BLaER1 (cell line): ENCODE measurements around the gene RASIP1.
A peak's percentile ranks its signal among the peaks of the same experiment; 100 is the strongest.

Experiments used
- H3K27ac ChIP-seq: shearing (Covaris generic); formaldehyde crosslinking; 2 replicates; pipeline ENCODE4 v1.8.1; 2022
- H3K27me3 ChIP-seq: shearing (Covaris generic); formaldehyde crosslinking; 2 replicates; pipeline ENCODE4 v1.8.1; 2022
- H3K36me3 ChIP-seq: shearing (Covaris generic); formaldehyde crosslinking; 2 replicates; pipeline ENCODE4 v1.8.1; 2022
- H3K4me1 ChIP-seq: shearing (Covaris generic); formaldehyde crosslinking; 2 replicates; pipeline ENCODE4 v1.8.1; 2022
- H3K4me2 ChIP-seq: shearing (Covaris generic); formaldehyde crosslinking; 2 replicates; pipeline ENCODE4 v1.8.1; 2022
- H3K4me3 ChIP-seq: shearing (Covaris generic); formaldehyde crosslinking; 2 replicates; pipeline ENCODE4 v1.8.1; 2022
- H3K9ac ChIP-seq: shearing (Covaris generic); formaldehyde crosslinking; 2 replicates; pipeline ENCODE4 v1.8.1; 2022
- H3K9me3 ChIP-seq: shearing (Covaris generic); formaldehyde crosslinking; 2 replicates; pipeline ENCODE4 v1.8.1; 2022
- H4K20me1 ChIP-seq: shearing (Covaris generic); formaldehyde crosslinking; 2 replicates; pipeline ENCODE4 v1.8.1; 2022
- Cebpa-rat ChIP-seq: shearing (Covaris generic); IDR thresholded peaks from 2 replicates; pipeline ENCODE4 v1.8.1; 2022

The RASIP1 gene

GRCh38 chr19:48755787-48756186 lies 15.4 kb upstream of the RASIP1 start:
- Histone ChIP-seq H3K4me1 (peaks cover 50% of the 10 kb centered on the region), H3K27me3 (peaks cover 30% of the 10 kb centered on the region), H3K9me3 (no peaks in the 10 kb centered on the region), H3K9ac (no peak overlapping the region), H3K36me3 (peaks cover 2% of the 10 kb centered on the region), H3K27ac (no peak overlapping the region), H3K4me3 (no peak overlapping the region), H4K20me1 (no peaks in the 10 kb centered on the region), H3K4me2 (no peak overlapping the region)
- no peak for TF ChIP-seq Cebpa-rat

GRCh38 chr19:48755084-48755641 lies 14.8 kb upstream of the RASIP1 start, which contains the start of gene FGF21:
FGF21 (plus strand) TSS chr19:48755524; CDS start chr19:48756237, 713 bp downstream.
- Histone ChIP-seq H3K9me3 (no peaks in the 10 kb centered on the region), H3K9ac (no peak within 1 kb of the TSS), H3K4me1 (peaks cover 50% of the 10 kb centered on the region), H3K27ac (no peak within 1 kb of the TSS), H3K36me3 (peaks cover 9% of the 10 kb centered on the region), H4K20me1 (no peaks in the 10 kb centered on the region), H3K4me2 (no peak within 1 kb of the TSS), H3K4me3 (no peak within 1 kb of the TSS), H3K27me3 (peaks cover 30% of the 10 kb centered on the region)
- no peak for TF ChIP-seq Cebpa-rat

GRCh38 chr19:48752496-48753365 lies 12.3 kb upstream of the RASIP1 start, which contains the start of gene FUT1:
FUT1 (minus strand) TSS chr19:48752641; CDS start chr19:48751281, 1,360 bp downstream.
- Histone ChIP-seq H3K9ac (peak within 1 kb of the TSS; percentile 77), H3K4me2 (peak within 1 kb of the TSS; percentile 96), H4K20me1 (no peaks in the 10 kb centered on the region), H3K27ac (peak within 1 kb of the TSS; percentile 56), H3K27me3 (peaks cover 30% of the 10 kb centered on the region), H3K4me1 (peaks cover 66% of the 10 kb centered on the region), H3K9me3 (no peaks in the 10 kb centered on the region), H3K36me3 (peaks cover 16% of the 10 kb centered on the region), H3K4me3 (peak within 1 kb of the TSS; percentile 76)
- TF ChIP-seq Cebpa-rat = no peak

GRCh38 chr19:48751845-48752495 lies 11.6 kb upstream of the RASIP1 start:
- no peak for TF ChIP-seq Cebpa-rat
- Histone ChIP-seq H3K4me1 (peaks cover 72% of the 10 kb centered on the region), H4K20me1 (no peaks in the 10 kb centered on the region), H3K4me2 (peak overlapping the region; percentile 96), H3K27me3 (peaks cover 30% of the 10 kb centered on the region), H3K9ac (peak overlapping the region; percentile 77), H3K4me3 (peak overlapping the region; percentile 76), H3K27ac (peak overlapping the region; percentile 56), H3K9me3 (no peaks in the 10 kb centered on the region), H3K36me3 (peaks cover 16% of the 10 kb centered on the region)

GRCh38 chr19:48750771-48751504 lies 10.5 kb upstream of the RASIP1 start:
- H3K27ac ChIP-seq = no peak overlapping the region
- no peaks in the 10 kb centered on the region for H3K9me3 ChIP-seq
- TF ChIP-seq Cebpa-rat = no peak
- H3K36me3 ChIP-seq = peaks cover 16% of the 10 kb centered on the region
- no peak overlapping the region for H3K4me3 ChIP-seq
- no peak overlapping the region for H3K9ac ChIP-seq
- peaks cover 81% of the 10 kb centered on the region for H3K4me1 ChIP-seq
- H4K20me1 ChIP-seq = no peaks in the 10 kb centered on the region
- peaks cover 30% of the 10 kb centered on the region for H3K27me3 ChIP-seq
- H3K4me2 ChIP-seq = peak overlapping the region; percentile 96

GRCh38 chr19:48750351-48750750 lies 9.9 kb upstream of the RASIP1 start:
- Histone ChIP-seq H3K27me3 (peaks cover 30% of the 10 kb centered on the region), H4K20me1 (no peaks in the 10 kb centered on the region), H3K36me3 (peaks cover 16% of the 10 kb centered on the region), H3K9me3 (no peaks in the 10 kb centered on the region), H3K4me3 (no peak overlapping the region), H3K27ac (no peak overlapping the region), H3K4me1 (peaks cover 87% of the 10 kb centered on the region), H3K4me2 (no peak overlapping the region), H3K9ac (no peak overlapping the region)
- TF ChIP-seq Cebpa-rat = no peak

- H3K4me1 ChIP-seq = peaks cover 87% of the 10 kb centered on the region
- no peak overlapping the region for H3K9ac ChIP-seq
- H3K27me3 ChIP-seq = peaks cover 30% of the 10 kb centered on the region
- H3K9me3 ChIP-seq = no peaks in the 10 kb centered on the region
- no peak overlapping the region for H3K27ac ChIP-seq
- TF ChIP-seq Cebpa-rat = no peak
- H4K20me1 ChIP-seq = no peaks in the 10 kb centered on the region
- H3K4me2 ChIP-seq = no peak overlapping the region
- H3K36me3 ChIP-seq = peaks cover 17% of the 10 kb centered on the region
- H3K4me3 ChIP-seq = no peak overlapping the region
These were observed 9.3 kb upstream of the RASIP1 start for GRCh38 chr19:48749571-48750198.

GRCh38 chr19:48746738-48747575 lies 6.5 kb upstream of the RASIP1 start, which contains the start of gene IZUMO1:
IZUMO1 (minus strand) TSS chr19:48746909; CDS start chr19:48745859, 1,050 bp downstream.
- Histone ChIP-seq H3K4me3 (peak within 1 kb of the TSS; percentile 73), H3K27ac (peak within 1 kb of the TSS; percentile 74), H3K27me3 (peaks cover 6% of the 10 kb centered on the region; the same call in 1 of the 2 replicates), H3K36me3 (peaks cover 36% of the 10 kb centered on the region), H3K4me1 (peaks cover 67% of the 10 kb centered on the region), H3K9ac (peak within 1 kb of the TSS; percentile 77), H4K20me1 (no peaks in the 10 kb centered on the region), H3K4me2 (peak within 1 kb of the TSS; percentile 71), H3K9me3 (no peaks in the 10 kb centered on the region)
- no peak for TF ChIP-seq Cebpa-rat
